Epidermal melanocyte (primary cell): ENCODE data around the gene ZXDB.
"Not testable (repeated sequence)": the region's sequence is repeated elsewhere in the genome, so short reads cannot be mapped to it uniquely, and the experiment has no call there.

Experiments
- DNase-seq: peaks from one replicate; pipeline ENCODE4 v3.0.0; 2011; ENCODE audit warnings: low spot score; ENCODE audit not compliant: insufficient read length

The ZXDB gene

DNA sequence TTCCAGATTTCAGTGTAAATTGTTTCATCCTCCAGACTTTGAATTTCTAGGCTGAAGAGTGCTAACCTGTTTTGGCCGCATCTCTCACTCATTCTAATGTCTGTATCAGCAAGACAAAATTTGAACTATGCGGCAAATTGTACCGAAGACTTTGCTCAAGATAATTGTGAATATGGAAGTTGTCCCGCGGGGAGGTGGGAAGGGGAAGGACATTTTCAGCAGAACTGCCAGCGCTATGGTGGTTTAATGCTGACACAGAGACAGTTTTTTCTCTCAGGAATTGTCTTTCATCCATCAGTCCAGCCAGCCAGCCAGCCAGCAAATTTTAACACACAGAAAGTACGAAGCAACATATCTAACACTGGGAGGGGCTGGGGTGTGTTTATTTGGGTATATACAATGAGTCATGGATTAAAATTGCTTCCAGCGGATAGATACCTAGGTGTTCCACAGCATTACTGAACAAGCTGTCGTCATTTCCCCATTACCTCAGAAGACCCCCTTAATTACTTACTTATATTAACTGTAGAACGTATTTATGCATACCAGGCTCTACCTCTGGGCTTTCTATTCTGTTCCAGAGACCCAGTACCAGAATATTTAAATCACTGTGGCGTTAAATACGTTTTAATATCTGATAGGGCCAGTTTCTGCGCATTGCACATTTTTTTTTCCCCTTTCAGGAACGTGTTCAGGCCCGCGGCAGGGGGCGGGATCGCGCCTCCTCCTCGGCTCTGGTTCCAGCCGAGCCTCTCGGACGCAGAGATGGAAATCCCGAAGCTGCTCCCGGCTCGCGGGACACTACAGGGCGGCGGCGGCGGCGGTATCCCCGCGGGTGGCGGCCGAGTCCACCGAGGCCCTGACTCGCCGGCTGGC, at the start of gene ZXDB:
TSS of gene ZXDB (plus strand) at position 728 of the 876 bp plus-strand sequence. CDS start at position 766, 38 bp downstream.
- DNase-seq = not testable (repeated sequence)

DNA sequence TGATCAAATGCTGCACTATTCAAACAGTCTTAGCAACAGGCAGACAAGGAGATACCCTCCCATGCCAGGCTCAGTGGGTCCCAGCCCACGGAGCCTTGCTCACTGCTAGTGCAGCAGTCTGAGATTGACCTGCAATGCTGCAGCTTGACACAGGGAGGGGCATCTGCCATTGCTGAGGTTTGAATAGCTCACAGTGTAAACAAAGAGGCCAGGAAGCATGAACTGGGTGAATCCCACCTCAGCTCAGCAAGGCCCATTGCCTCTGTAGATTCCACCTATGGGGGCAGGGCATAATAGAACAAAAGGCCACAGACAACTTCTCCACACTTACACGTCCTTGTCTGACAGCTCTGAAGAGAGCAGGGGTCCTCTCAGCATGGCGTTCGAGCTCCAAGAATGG, 26.6 kb upstream of the ZXDB start:
- no peak for DNase-seq

DNA sequence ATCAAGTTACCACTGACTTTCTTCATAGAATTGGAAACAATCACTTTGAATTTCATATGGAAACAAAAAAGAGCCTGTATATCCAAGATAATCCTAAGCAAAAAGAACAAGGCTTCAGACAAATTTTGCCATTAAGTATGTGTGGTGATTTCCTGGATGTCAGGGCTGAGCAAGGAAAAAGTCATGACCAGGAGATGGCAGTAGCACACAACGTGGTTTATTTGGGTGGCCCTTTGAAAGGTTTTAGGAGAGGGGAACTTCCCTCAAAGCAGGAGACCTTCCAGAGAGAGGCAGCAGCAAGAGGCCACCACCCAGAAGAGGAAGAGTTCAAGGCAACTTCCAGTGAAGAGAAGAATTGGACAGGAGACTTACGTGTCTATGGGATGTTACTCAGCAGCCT, 18.1 kb upstream of the ZXDB start:
- DNase-seq = no peak

DNA sequence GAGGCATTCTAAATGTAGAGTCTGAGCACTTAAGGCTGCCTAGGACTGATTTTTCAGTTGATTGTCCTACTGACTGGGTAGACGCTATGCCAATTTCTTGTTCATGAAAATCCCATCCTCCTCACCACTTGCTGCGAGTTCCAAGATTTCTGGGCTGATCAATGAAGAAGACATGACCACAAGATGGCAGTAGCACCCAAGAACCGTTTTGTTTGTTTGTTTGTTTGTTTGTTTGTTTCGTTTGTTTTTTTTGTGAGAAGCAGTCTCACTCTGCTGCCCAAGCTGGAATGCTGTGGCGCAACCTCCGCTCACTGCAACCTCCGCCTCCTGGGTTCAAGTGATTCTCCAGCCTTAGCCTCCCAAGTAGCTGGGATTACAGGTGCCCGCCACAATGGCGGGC, 8.9 kb upstream of the ZXDB start:
- DNase-seq = not testable (repeated sequence)

DNA sequence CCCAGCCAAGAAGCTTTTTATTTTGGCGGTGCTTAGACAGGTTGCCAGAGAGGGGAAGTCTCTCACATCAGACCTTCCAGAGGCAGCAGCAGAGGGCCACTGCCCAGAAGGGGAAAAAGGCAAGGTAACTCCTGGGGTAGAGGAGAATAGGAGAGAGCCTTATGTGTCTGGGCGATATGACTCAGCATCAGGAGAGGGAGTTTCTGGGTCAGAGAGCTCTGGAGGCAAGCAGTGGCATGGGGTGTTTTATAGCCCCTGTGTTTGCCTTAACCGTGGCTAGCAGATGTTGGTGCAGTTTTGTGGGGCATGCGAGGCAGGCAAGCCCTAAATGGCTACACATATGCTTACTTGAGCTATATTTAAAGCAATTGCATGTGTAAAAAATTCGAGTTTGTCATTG, 8.3 kb upstream of the ZXDB start:
- no peak for DNase-seq

DNA sequence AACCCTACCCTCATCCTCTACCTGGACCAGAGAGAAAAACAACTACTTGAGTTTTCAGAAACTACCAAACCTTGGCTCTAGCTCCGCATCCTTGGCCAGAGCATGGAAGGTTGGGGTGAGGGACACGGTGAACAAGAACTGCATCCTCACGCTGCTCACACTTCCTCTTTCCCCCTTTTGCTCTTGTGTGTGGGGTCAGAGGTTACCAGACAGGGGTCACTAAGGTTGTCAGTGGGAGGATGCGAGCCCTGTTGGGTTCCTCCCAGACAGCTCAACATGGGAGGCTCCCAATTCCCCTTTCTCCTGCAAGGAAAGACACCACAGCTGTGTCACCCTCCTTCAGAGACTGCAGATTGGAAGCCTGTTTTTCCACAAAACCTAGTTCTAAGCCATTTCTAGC, 5.5 kb upstream of the ZXDB start:
- DNase-seq = no peak

DNA sequence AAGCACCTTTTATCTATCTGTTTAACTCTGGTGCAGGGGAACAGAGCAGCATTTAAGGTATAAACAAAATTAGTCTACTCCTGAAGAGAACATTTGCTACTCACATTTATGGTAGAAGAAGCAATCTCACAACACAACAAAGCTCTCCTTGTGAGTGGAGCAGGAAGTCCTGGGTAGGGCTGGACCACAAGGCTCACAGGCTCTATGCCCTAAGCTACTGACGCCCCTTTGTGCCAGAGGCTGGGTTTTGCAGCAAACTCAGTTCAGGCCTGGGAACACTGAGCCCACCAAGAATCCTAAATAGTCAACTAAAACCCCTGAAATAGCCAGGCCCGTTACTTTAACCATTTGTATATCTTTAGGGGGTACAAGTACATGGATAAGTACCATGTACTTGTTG, 4.7 kb upstream of the ZXDB start:
- no peak for DNase-seq

DNA sequence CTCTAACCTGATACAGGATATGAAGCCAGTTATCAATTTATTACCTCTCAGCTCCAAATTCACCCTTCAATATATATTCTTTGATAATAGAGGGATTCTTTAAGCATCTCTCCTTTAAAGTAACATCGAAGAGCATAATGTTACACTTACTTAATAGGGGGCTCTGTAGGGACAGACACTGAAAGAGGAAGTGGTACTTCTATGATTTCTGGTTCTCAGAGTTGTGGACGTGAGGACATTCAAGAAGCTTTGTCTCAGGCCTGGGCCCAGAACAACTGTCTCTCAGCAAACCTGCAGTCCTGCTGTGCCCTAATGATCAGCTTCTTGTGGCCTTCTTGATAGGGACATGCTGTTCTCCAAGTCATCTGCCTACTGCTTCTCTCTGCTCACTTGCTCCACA, 4.2 kb upstream of the ZXDB start:
- DNase-seq = no peak

DNA sequence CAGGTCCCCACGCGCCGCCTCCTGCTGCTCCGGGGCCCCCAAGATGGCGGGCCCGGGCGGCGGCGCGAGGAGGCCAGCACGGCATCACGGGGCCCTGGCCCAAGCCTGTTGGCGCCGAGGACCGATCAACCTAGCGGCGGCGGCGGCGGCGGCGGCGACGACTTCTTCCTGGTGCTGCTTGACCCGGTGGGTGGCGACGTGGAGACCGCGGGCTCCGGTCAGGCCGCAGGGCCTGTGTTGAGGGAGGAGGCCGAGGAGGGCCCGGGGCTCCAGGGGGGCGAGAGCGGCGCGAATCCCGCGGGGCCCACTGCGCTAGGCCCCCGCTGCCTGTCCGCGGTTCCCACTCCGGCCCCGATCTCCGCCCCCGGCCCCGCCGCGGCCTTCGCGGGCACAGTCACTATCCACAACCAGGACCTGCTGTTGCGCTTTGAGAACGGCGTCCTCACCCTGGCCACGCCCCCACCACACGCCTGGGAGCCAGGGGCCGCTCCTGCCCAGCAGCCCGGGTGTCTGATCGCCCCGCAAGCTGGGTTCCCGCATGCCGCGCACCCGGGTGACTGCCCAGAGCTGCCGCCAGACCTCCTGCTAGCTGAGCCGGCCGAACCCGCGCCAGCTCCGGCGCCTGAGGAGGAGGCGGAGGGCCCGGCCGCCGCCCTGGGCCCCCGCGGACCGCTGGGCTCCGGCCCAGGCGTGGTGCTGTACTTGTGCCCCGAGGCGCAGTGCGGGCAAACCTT, 516 bp downstream of the ZXDB start:
- DNase-seq = not testable (repeated sequence)

DNA sequence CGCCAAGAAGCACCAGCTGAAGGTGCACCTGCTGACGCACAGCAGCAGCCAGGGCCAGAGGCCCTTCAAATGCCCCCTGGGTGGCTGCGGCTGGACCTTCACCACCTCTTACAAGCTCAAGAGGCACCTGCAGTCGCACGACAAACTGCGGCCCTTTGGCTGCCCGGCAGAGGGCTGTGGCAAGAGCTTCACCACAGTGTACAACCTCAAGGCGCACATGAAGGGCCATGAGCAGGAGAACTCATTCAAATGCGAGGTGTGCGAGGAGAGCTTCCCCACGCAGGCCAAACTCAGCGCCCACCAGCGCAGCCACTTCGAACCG, 1.0 kb downstream of the ZXDB start:
- DNase-seq = not testable (repeated sequence)

DNA sequence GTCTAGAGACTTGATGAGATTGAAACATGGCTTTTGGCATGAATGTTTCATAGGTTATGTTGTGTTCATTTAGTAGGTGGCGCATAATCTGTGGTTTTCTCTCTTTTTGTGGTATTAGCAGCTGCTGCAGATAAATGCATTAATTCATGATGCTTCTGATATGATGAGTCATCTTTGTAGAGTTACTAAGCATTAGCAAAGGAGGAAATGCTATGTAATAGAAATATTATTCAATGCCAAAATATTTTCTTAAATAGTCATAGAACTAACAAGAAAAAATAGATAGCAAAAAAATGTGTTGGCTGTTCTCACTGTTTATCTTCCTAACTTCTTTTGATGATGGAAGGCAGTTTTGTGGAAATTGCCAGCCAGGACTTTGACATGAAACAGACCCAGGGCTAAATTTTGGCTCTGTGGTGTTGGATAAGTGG, 3.6 kb downstream of the ZXDB start:
- DNase-seq = no peak

DNA sequence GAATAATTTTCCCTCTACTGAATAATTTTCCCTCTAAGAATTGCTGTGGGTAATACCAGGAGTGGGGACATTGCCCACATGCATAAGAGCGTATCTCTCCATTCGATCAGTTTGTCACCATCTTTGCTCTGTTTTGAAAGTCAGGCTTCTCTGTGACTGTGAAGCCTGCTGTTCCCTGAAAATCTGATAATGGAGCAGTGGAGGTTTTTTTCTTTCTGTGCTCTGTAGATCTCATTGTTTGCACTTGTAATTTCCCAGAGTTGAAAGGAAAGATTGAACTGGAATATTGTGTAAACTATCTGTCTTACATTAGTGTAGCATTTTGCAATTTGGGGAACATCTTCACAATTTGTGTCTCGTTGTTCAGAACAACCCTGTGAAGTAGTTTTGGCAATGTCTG, 4.3 kb downstream of the ZXDB start:
- no peak for DNase-seq

DNA sequence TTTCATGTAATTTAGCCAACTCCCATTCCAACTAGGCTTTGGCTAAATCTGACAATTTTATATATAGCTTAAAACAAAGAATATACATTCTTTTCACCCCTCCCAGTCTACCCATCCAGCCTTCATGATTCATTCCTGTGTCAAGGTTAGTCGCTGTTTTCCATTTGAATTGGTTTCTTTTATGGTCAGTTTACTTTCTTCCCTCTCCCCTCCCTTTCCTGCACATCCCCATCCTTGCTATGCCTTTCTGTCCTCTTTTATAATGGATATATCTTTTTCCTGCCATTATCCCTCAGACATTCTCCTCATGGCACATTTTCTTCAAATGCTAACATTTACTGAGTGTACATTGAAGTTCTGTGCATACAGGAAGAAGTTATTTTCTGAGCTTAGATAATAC, 4.7 kb downstream of the ZXDB start:
- no peak for DNase-seq

DNA sequence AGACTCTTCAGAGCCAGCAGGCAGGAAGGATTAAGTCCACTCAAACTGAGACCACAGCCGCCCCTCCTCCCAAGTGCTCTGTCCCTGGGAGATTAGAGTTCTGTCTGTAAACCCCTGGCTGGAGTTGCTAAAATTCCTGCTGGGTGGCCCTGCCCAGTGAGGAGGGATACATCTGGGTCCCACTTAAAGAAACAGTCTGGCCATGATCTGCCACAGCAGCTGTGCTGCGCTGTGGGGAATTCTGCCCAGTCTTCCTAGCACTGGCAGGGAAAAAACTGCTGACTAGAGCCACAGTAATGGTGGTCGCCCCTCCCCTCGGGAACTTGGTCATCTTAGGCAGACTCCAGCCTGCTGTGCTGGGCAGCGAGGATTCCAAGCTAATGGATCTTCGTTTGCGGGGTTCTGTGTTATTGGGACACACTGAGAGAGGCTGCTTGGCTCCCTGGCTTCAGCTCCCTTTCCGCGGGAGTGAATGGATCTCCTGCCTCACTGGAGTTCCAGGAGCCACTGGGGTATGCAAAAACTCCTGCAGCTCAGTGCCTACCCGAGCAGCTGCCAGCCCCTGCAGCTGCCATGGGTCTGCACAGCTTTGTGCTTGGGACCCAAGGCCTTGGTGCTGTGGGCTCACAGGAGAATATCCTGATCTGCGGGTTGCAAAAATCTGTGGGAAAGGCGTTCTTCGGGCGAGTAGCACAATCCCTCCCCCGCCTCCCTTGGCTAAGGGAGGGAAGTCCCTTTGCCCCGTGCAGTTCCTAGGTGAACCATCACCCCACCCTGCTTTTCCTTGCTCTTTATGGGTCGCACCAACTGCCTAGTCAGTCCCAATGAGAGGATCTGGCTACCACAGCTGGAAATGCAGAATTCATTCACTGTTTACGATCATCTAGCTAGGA, 15.7 kb downstream of the ZXDB start:
- DNase-seq = no peak

DNA sequence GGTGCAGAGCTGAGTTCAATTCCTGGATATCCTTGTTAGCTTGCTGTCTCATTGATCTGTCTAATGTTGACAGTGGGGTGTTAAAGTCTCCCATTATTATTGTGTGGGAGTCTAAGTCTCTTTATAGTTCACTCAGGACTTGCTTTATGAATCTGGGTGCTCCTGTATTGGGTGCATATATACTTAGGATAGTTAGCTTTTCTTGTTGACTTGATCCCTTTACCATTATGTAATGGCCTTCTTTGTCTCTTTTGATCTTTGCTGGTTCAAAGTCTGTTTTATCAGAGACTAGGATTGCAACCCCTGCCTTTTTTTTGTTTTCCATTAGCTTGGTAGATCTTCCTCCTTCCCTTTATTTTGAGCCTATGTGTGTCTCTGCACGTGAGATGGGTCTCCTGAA, 21.5 kb downstream of the ZXDB start:
- DNase-seq = not testable (repeated sequence)

DNA sequence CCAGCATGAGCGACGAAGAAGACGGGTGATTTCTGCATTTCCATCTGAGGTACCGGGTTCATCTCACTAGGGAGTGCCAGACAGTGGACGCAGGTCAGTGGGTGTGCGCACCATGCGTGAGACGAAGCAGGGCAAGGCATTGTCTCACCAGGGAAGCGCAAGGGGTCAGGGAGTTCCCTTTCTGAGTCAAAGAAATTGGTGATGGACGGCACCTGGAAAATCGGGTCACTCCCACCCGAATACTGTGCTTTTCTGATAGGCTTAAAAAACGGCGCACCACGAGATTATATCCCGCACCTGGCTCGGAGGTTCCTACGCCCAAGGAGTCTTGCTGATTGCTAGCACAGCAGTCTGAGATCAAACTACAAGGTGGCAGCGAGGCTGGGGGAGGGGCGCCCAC, 37.6 kb downstream of the ZXDB start:
- DNase-seq = not testable (repeated sequence)

DNA sequence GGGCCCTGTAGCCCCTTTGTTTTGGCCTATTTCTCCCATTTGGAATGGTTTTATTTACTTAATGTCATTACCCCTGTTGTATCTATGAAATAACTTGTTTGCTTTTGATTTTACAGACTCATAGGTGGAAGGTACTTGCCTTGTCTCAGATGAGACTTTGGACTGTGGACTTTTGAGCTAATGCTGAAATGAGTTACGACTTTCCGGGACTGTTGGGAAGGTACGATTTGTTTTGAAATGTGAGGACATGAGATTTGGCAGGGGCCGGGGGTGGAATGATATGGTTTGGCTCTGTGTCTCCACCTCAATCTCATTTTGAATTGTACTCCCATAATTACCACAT, 48.8 kb downstream of the ZXDB start:
- no peak for DNase-seq

DNA sequence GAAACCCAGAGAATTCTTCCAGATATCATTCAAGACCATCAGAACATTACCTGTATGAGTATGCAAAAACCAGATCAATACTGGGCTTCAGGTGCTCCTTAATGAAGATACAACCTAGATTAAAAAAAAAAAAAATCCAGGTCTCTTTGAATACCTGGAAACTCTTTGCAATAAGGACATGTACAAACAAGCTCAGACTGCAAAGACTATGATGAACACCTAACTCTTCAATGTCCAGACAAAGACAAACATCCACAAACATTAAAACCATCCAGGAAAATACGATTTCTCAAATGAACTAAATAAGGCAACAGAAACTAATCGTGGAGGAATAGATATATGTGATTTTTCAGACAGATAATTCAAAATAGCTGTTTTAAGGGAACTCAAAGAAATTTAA, 49.5 kb downstream of the ZXDB start:
- DNase-seq = no peak

DNA sequence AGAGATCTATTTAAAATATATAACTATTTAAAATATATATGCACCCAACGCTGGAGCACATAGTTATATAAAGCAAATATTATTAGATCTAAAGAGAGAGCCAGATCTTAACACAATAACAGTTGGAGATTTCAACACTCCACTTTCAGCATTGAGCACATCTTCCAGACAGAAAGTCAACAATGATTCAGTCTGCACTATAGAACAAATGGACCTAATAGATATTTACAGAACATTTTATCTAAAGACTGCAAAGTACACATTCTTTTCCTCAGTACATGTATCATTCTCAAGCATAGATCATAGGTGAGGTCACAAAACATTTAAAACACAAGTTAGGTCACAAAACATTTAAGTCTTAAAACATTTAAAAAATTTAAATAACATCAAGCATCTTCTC, 51.9 kb downstream of the ZXDB start:
- no peak for DNase-seq

DNA sequence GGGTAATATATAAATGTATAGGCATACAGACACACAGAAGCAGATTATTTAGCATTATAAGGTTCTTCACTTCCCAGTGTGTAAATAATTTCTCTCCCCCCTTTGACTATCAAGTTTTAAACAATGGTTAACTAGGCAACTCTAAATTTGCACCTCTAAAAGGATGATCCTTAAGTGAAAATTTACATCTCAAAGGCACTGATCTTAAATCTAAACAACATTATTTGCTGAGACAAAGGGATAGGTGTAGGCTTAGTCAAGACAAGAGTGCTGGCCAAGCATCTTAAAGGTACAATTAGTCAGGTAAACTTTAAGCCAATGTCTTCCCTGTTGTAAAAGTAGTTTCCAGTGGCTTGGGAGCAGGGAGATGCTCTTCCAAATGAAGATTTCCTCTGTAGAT, 55.2 kb downstream of the ZXDB start:
- no peak for DNase-seq
